SK-N-SH (cell line): ENCODE results near the gene NFASC. TPM values are rescaled to one million over a fixed set of nuclear protein-coding genes. Genes with fewer than 3 reads are reported as not detected.

Experiments used
- CTCF ChIA-PET: fragments of 300-600, 350-600 bp; formaldehyde crosslinking; extraction: SDS; loops from one replicate; lab custom pipeline; 2021; lab: Yijun Ruan, JAX
- POLR2A ChIA-PET: fragments of 350-600 bp; sonication (Branson Sonifier 250); formaldehyde crosslinking; extraction: SDS; loops from one replicate; lab custom pipeline; 2020; ENCODE audit warnings: antibody characterized with exemption, inconsistent platforms; lab: Yijun Ruan, JAX
- DNase-seq: peaks from one replicate; pipeline ENCODE4 v3.0.0; 2012
- H2AFZ ChIP-seq: fragments of 200-600 bp; sonication (generic); 2 replicates; pipeline ENCODE4 v1.8.1; 2016; ENCODE audit warnings: antibody characterized with exemption, mild to moderate bottlenecking, low read depth
- H3F3A ChIP-seq: fragments of 200-600 bp; sonication (generic); replicated peaks from 2 replicates; pipeline ENCODE3; 2016; ENCODE audit warnings: antibody characterized with exemption, mild to moderate bottlenecking; ENCODE audit not compliant: insufficient read depth
- H3K27ac ChIP-seq, 2 experiments: fragments of 200-500 bp in 1 of 2; fragments of 200-600 bp in 1 of 2; sonication (Bioruptor generic) in 1 of 2; sonication (generic), shearing (Covaris generic) in 1 of 2; 2 replicates each; pipeline versions ENCODE4 v1.5.1 to v1.6.1; 2014 to 2016; ENCODE audit warnings: low read depth in 2 of 2, inconsistent platforms in 1 of 2, low read length in 1 of 2, mild to moderate bottlenecking in 1 of 2, mixed read lengths in 1 of 2
- H3K27me3 ChIP-seq: fragments of 200-600 bp; sonication (generic), shearing (Covaris generic); 2 replicates; pipeline ENCODE4 v1.6.1; 2016; ENCODE audit warnings: mixed run types; ENCODE audit not compliant: insufficient read depth
- H3K36me3 ChIP-seq, 2 experiments: fragments of 200-500 bp in 1 of 2; fragments of 200-600 bp in 1 of 2; sonication (Bioruptor generic) in 1 of 2; sonication (generic) in 1 of 2; replicated peaks in 1 of 2; 2 replicates each; pipeline versions ENCODE3 to v1.5.1; 2014 to 2016; ENCODE audit warnings: low read length in 1 of 2, mild to moderate bottlenecking in 1 of 2; ENCODE audit not compliant: insufficient read depth in 2 of 2, control insufficient read depth in 1 of 2
- H3K4me1 ChIP-seq, 2 experiments: fragments of 200-500 bp in 1 of 2; fragments of 200-600 bp in 1 of 2; sonication (Bioruptor generic) in 1 of 2; sonication (generic), shearing (Covaris generic) in 1 of 2; 2 replicates each; pipeline versions ENCODE4 v1.5.1 to v1.6.1; 2014 to 2016; ENCODE audit warnings: low read depth in 1 of 2, low read length in 1 of 2, mixed run types in 1 of 2; ENCODE audit not compliant: insufficient read depth in 2 of 2, control insufficient read depth in 1 of 2
- H3K4me2 ChIP-seq: fragments of 200-600 bp; sonication (generic), shearing (Covaris generic); 2 replicates; pipeline ENCODE4 v1.6.1; 2017; ENCODE audit warnings: mixed run types
- H3K4me3 ChIP-seq, 2 experiments: fragments of 200-500 bp in 1 of 2; fragments of 200-600 bp in 1 of 2; sonication (Bioruptor generic) in 1 of 2; sonication (generic), shearing (Covaris generic) in 1 of 2; 2 replicates each; pipeline versions ENCODE4 v1.5.1 to v1.8.1; 2014 to 2016; ENCODE audit warnings: low read depth in 2 of 2, inconsistent platforms in 1 of 2, low read length in 1 of 2, mild to moderate bottlenecking in 1 of 2, mixed read lengths in 1 of 2, moderate library complexity in 1 of 2
- H3K79me2 ChIP-seq: fragments of 200-600 bp; sonication (generic); 2 replicates; pipeline ENCODE4 v1.8.1; 2017; ENCODE audit warnings: mild to moderate bottlenecking; ENCODE audit not compliant: insufficient read depth
- H3K9ac ChIP-seq: fragments of 200-600 bp; sonication (generic); 2 replicates; pipeline ENCODE4 v1.6.1; 2017; ENCODE audit warnings: mixed run types
- H3K9me2 ChIP-seq: fragments of 200-600 bp; sonication (generic); 2 replicates; pipeline ENCODE4 v1.6.1; 2017; ENCODE audit warnings: mixed run types
- H3K9me3 ChIP-seq: fragments of 200-600 bp; sonication (generic); 2 replicates; pipeline ENCODE4 v1.6.1; 2017; ENCODE audit warnings: mixed run types, mild to moderate bottlenecking, moderate library complexity
- H4K20me1 ChIP-seq: fragments of 200-600 bp; sonication (generic); 2 replicates; pipeline ENCODE4 v1.6.1; 2017; ENCODE audit warnings: mild to moderate bottlenecking, mixed run types; ENCODE audit not compliant: insufficient read depth
- CHD2 ChIP-seq: fragments of 150-350 bp; IDR thresholded peaks from 2 replicates; pipeline ENCODE4 v1.6.1; 2018; ENCODE audit warnings: low read length; ENCODE audit not compliant: partially characterized antibody
- ELF1 ChIP-seq: IDR thresholded peaks from 2 replicates; pipeline ENCODE4 v1.4.0; 2012
- EP300 ChIP-seq, 2 experiments: IDR thresholded peaks; 2 replicates each; pipeline versions ENCODE4 v1.4.0 to v1.6.1; 2012; ENCODE audit warnings: borderline replicate concordance in 1 of 2, low read depth in 1 of 2, low read length in 1 of 2
- FOXM1 ChIP-seq: IDR thresholded peaks from 2 replicates; pipeline ENCODE4 v1.4.0; 2012; ENCODE audit warnings: low read depth, mild to moderate bottlenecking
- GATA2 ChIP-seq: sonication (generic); formaldehyde crosslinking; IDR thresholded peaks from 2 replicates; pipeline ENCODE4 v1.5.0; 2020; ENCODE audit warnings: mild to moderate bottlenecking, missing genetic modification reagents
- IRF3 ChIP-seq: fragments of 150-350 bp; IDR thresholded peaks from 2 replicates; pipeline ENCODE4 v1.6.1; 2016; ENCODE audit warnings: mild to moderate bottlenecking, low read depth, low read length
- JUND ChIP-seq: IDR thresholded peaks from 2 replicates; pipeline ENCODE4 v1.4.0; 2012
- MAX ChIP-seq: IDR thresholded peaks from 2 replicates; pipeline ENCODE4 v1.4.0; 2012; ENCODE audit warnings: low read depth
- MEF2A ChIP-seq: IDR thresholded peaks from 2 replicates; pipeline ENCODE4 v1.4.0; 2012; ENCODE audit warnings: low read depth, borderline replicate concordance
- NFIC ChIP-seq: IDR thresholded peaks from 2 replicates; pipeline ENCODE4 v1.4.0; 2012; ENCODE audit warnings: borderline replicate concordance
- NRF1 ChIP-seq: IDR thresholded peaks from 2 replicates; pipeline ENCODE4 v1.6.1; 2012; ENCODE audit warnings: low read depth, mild to moderate bottlenecking, low read length
- RXRA ChIP-seq: IDR thresholded peaks from 2 replicates; pipeline ENCODE4 v1.4.0; 2012; ENCODE audit warnings: low read depth, mild to moderate bottlenecking, borderline replicate concordance
- SIN3A ChIP-seq: IDR thresholded peaks from 2 replicates; pipeline ENCODE4 v1.6.1; 2012; ENCODE audit warnings: low read depth, mild to moderate bottlenecking, low read length, moderate library complexity, borderline replicate concordance
- TCF12 ChIP-seq: IDR thresholded peaks from 2 replicates; pipeline ENCODE4 v1.4.0; 2012
- TEAD4 ChIP-seq: IDR thresholded peaks from 2 replicates; pipeline ENCODE4 v1.4.0; 2012; ENCODE audit warnings: mild to moderate bottlenecking, borderline replicate concordance; ENCODE audit not compliant: insufficient read depth
- USF1 ChIP-seq: IDR thresholded peaks from 2 replicates; pipeline ENCODE4 v1.4.0; 2012; ENCODE audit warnings: low read depth, borderline replicate concordance
- WGBS: methylation state at CpG from one replicate; pipeline ENCODE4 v1.1.6; 2017; ENCODE audit warnings: low lambda C conversion rate; 5-methylcytosine and 5-hydroxymethylcytosine counted together
- polyA plus RNA-seq, 3 experiments: library from polyadenylated mRNA; depleted of rRNA; stranded (reverse); fragments of >200 nt; gene quantifications; 2 replicates each; pipeline ENCODE4 v1.2.3, GENCODE V29; 2012

NFASC gene
- polyA plus RNA-seq, 1 of the 3 experiments (the other 2 are of a cell fraction) = 6.0 TPM

- no peak overlapping the region for H3K4me3 ChIP-seq
- H3K9me2 ChIP-seq = no peaks in the 10 kb centered on the region
- POLR2A ChIA-PET = no interaction called here
- no peaks in the 10 kb centered on the region for H3K9me3 ChIP-seq
- TF ChIP-seq ELF1 = no peak
- TF ChIP-seq TCF12 = no peak
- no peak for TF ChIP-seq FOXM1
- H2AFZ ChIP-seq = no peak overlapping the region
- H3K4me1 ChIP-seq = no peaks in the 10 kb centered on the region; a peak in 1 of 4 replicates
- H3K4me2 ChIP-seq = no peak overlapping the region
- WGBS = 49% methylated on average over 11 of the region's 11 CpGs
- H3K9ac ChIP-seq = no peak overlapping the region
- DNase-seq = no peak
- H4K20me1 ChIP-seq = no peaks in the 10 kb centered on the region
- H3K27me3 ChIP-seq = no peaks in the 10 kb centered on the region; the same call in none of the 2 replicates
- H3F3A ChIP-seq = no peaks in the 10 kb centered on the region
- no peak overlapping the region for H3K27ac ChIP-seq
- H3K79me2 ChIP-seq = no peaks in the 10 kb centered on the region
- CTCF ChIA-PET = interaction anchor here (1.1 to 3.4 kb wide), 7 partner anchors 10 to 315 kb away, joined by 3 to 19 read pairs (median 4); no protein-coding TSS in a partner anchor
- H3K36me3 ChIP-seq = no peaks in the 10 kb centered on the region
Measured at GRCh38 chr1:204958317-204959307, 88.0 kb downstream of the NFASC start.

- Histone ChIP-seq H3K79me2 (no peaks in the 10 kb centered on the region), H3K4me1 (no peaks in the 10 kb centered on the region; a peak in 1 of 4 replicates), H2AFZ (no peak overlapping the region), H3K9me3 (no peaks in the 10 kb centered on the region), H3K9ac (no peak overlapping the region), H4K20me1 (no peaks in the 10 kb centered on the region), H3K9me2 (no peaks in the 10 kb centered on the region), H3K4me2 (no peak overlapping the region), H3K27me3 (no peaks in the 10 kb centered on the region; the same call in none of the 2 replicates), H3K27ac (no peak overlapping the region), H3K4me3 (no peak overlapping the region), H3F3A (no peaks in the 10 kb centered on the region), H3K36me3 (no peaks in the 10 kb centered on the region)
- CTCF ChIA-PET = interaction anchor here (1.0 to 3.4 kb wide), 6 partner anchors 9 to 152 kb away, joined by 3 to 19 read pairs (median 4); no protein-coding TSS in a partner anchor
- no peak for TF ChIP-seq MAX
- TF ChIP-seq CHD2 = no peak
- TF ChIP-seq MEF2A = no peak
- no peak for TF ChIP-seq TCF12
- no peak for TF ChIP-seq USF1
- no peak for TF ChIP-seq TEAD4
- no peak for TF ChIP-seq JUND
- TF ChIP-seq GATA2 = no peak
- TF ChIP-seq EP300 (IDR thresholded peaks at IDR 0.05; ENCODE audit: borderline replicate concordance in 1 of 2, low read depth in 1 of 2, low read length in 1 of 2) = no peak
- TF ChIP-seq IRF3 = no peak
- no peak for TF ChIP-seq NRF1
- no peak for TF ChIP-seq RXRA
- no peak for TF ChIP-seq FOXM1
- TF ChIP-seq SIN3A = no peak
- no peak for TF ChIP-seq NFIC
- POLR2A ChIA-PET = no interaction called here
- no peak for DNase-seq
- WGBS = 43% methylated on average over 3 of the region's 5 CpGs
Measured at GRCh38 chr1:204959374-204959773, 88.7 kb downstream of the NFASC start.
